ENCODE results near the gene CRYBG3. TPM values are rescaled to one million over a fixed set of nuclear protein-coding genes. Genes with fewer than 3 reads are reported as not detected.

The CRYBG3 gene
- total and polyA plus RNA-seq, 2 donors (not counting 1 experiment from before 2014, with no cell fraction given), result 8.7 to 29.9 TPM

DNA sequence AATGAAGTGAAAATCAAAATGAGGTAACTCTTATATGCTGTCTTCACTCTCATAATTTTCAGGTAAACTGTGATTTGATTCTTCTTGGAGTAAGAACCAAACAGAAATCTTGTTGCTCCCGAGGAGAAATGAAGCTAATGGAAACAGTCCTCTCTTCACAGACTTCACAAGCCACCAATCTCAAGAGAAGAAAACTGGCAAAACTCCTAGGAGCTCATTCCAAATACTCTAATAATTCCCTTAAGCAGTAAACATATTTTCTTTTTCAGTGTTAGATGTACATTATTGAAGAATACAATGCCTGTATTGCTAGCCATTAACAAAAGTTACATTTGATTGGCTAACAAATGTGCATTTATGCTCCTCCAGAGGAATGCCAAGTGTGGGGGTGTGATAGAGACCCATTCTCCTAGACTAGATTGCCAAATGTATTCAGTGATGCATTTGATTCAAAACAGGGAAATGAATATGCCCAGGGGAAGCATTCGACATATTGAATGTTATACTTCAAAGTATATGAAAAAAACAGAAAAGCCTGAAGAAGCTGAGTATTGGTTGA lies 162.2 kb downstream of the CRYBG3 start:
- TF ChIP-seq EZH2 (IDR thresholded peaks at IDR 0.05; ENCODE audit: low read length, missing control alignments), result no peak
- TF ChIP-seq, protein P1, sequence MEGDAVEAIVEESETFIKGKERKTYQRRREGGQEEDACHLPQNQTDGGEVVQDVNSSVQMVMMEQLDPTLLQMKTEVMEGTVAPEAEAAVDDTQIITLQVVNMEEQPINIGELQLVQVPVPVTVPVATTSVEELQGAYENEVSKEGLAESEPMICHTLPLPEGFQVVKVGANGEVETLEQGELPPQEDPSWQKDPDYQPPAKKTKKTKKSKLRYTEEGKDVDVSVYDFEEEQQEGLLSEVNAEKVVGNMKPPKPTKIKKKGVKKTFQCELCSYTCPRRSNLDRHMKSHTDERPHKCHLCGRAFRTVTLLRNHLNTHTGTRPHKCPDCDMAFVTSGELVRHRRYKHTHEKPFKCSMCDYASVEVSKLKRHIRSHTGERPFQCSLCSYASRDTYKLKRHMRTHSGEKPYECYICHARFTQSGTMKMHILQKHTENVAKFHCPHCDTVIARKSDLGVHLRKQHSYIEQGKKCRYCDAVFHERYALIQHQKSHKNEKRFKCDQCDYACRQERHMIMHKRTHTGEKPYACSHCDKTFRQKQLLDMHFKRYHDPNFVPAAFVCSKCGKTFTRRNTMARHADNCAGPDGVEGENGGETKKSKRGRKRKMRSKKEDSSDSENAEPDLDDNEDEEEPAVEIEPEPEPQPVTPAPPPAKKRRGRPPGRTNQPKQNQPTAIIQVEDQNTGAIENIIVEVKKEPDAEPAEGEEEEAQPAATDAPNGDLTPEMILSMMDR (conservative IDR thresholded peaks at IDR 0.05 in 1 of 2, IDR thresholded peaks at IDR 0.05 in 1 of 2; ENCODE audit: low read depth in 1 of 2, low read length in 2 of 2), result no peak
- Histone ChIP-seq H3K9me3 (ENCODE audit: control insufficient read depth, insufficient read depth, low read depth, low read length) (no peaks in the 10 kb centered on the region), H2AFZ (ENCODE audit: low read length) (no peak overlapping the region), H3K4me2 (ENCODE audit: extremely low read depth, insufficient read depth, low read length) (no peak overlapping the region), H3K27ac (ENCODE audit: insufficient read depth, low read length) (no peak overlapping the region), H3K4me3 (replicated peaks in 1 of 4; ENCODE audit: control extremely low read depth in 1 of 4, insufficient read depth in 1 of 4, low read depth in 3 of 4, low read length in 4 of 4) (no peak overlapping the region), H4K20me1 (ENCODE audit: control insufficient read depth, extremely low read depth, insufficient read depth, low read length) (no peaks in the 10 kb centered on the region), H3K27me3 (ENCODE audit: control insufficient read depth, insufficient read depth, low read length) (no peaks in the 10 kb centered on the region), H3K4me1 (ENCODE audit: control insufficient read depth, extremely low read depth, insufficient read depth, low read length) (no peaks in the 10 kb centered on the region), H3K36me3 (ENCODE audit: control insufficient read depth, insufficient read depth, low read length) (no peaks in the 10 kb centered on the region), H3K9ac (ENCODE audit: insufficient read depth, low read length) (no peak overlapping the region), H3K79me2 (ENCODE audit: control insufficient read depth, insufficient read depth, low read length) (no peaks in the 10 kb centered on the region)
- no peak for DNase-seq (ENCODE audit: low read depth in 2 of 2)

DNA sequence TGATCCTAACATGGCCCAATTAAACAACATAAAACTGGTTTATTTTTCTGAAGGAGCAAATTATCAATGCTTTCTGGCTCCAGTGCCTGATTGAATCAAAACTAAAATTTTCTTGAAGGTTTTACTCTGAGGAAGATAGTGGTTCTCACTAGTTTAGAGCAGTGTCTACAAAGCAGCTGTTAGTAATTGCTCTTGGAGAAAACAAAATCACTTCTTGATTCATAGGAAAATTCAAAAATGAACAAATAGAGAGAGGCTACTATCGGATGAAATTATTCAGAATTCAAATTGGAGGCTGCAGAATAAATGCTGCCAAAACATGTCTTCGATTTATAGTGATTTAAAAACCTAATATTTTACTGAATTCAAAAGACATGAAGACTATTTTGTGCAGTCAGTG lies 165.5 kb downstream of the CRYBG3 start:
- no peak overlapping the region for H3K27ac ChIP-seq (ENCODE audit: insufficient read depth, low read length)

DNA sequence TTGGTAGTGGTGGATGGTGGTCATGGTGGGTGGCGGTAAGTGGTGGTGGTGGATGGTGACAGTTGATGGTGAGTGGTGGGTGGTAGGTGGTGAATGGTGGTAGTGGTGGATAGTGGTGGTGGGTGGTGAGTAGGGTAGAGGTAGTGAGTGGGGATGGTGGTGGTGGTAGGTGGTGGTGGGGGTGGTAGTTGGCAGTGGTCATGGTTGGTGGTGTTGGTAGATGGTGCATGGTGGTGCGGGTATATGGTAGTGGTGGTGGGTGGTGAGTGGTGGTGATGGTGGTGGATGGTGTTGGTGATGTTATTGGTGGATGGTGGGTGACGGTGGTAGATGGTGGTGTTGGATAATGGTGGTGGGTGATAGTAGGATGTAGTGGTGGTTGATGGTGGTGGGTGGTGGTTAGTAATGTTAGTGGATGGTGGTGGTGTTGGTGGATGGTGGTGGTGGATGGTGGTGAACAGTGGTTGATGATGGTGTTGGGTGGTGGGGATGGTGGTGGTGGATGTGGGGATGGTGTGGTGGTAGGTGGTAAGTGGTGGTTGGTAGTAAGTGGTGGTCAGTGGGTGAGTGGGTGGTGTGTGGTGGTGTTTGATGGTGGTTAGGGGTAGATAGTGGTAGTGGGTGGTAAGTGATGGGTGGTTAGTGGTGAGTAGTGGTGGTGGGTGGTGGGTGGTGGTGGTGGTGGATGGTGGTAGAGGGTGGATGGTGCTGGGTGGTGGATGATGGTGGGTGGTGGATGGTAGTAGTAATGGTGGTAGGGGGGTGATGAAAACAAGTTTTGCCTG lies 167.2 kb downstream of the CRYBG3 start:
- Histone ChIP-seq H3K79me2 (ENCODE audit: control insufficient read depth, insufficient read depth, low read length) (no peaks in the 10 kb centered on the region), H3K4me2 (ENCODE audit: extremely low read depth, insufficient read depth, low read length) (no peak overlapping the region), H3K9me3 (ENCODE audit: control insufficient read depth, insufficient read depth, low read depth, low read length) (no peaks in the 10 kb centered on the region), H3K36me3 (ENCODE audit: control insufficient read depth, insufficient read depth, low read length) (no peaks in the 10 kb centered on the region), H3K27me3 (ENCODE audit: control insufficient read depth, insufficient read depth, low read length) (peaks cover 3% of the 10 kb centered on the region), H3K4me1 (ENCODE audit: control insufficient read depth, extremely low read depth, insufficient read depth, low read length) (no peaks in the 10 kb centered on the region), H3K27ac (ENCODE audit: insufficient read depth, low read length) (no peak overlapping the region), H3K9ac (ENCODE audit: insufficient read depth, low read length) (no peak overlapping the region), H3K4me3 (replicated peaks in 1 of 4; ENCODE audit: control extremely low read depth in 1 of 4, insufficient read depth in 1 of 4, low read depth in 3 of 4, low read length in 4 of 4) (no peak overlapping the region), H4K20me1 (ENCODE audit: control insufficient read depth, extremely low read depth, insufficient read depth, low read length) (no peaks in the 10 kb centered on the region), H2AFZ (ENCODE audit: low read length) (no peak overlapping the region)
- no peak for TF ChIP-seq EZH2 (IDR thresholded peaks at IDR 0.05; ENCODE audit: low read length, missing control alignments)
- DNase-seq (ENCODE audit: low read depth in 2 of 2), result no peak

More for the DNA sequence above, 165.5 kb downstream of the CRYBG3 start:
- no peak overlapping the region for H3K4me2 ChIP-seq (ENCODE audit: extremely low read depth, insufficient read depth, low read length)
- H3K4me1 ChIP-seq (ENCODE audit: control insufficient read depth, extremely low read depth, insufficient read depth, low read length), result no peaks in the 10 kb centered on the region
- DNase-seq (ENCODE audit: low read depth in 2 of 2), result no peak
- H3K9me3 ChIP-seq (ENCODE audit: control insufficient read depth, insufficient read depth, low read depth, low read length), result no peaks in the 10 kb centered on the region
- H3K79me2 ChIP-seq (ENCODE audit: control insufficient read depth, insufficient read depth, low read length), result no peaks in the 10 kb centered on the region
- TF ChIP-seq, protein P1 (conservative IDR thresholded peaks at IDR 0.05 in 1 of 2, IDR thresholded peaks at IDR 0.05 in 1 of 2; ENCODE audit: low read depth in 1 of 2, low read length in 2 of 2), result no peak
- TF ChIP-seq EZH2 (IDR thresholded peaks at IDR 0.05; ENCODE audit: low read length, missing control alignments), result no peak
- H4K20me1 ChIP-seq (ENCODE audit: control insufficient read depth, extremely low read depth, insufficient read depth, low read length), result no peaks in the 10 kb centered on the region
- H3K36me3 ChIP-seq (ENCODE audit: control insufficient read depth, insufficient read depth, low read length), result no peaks in the 10 kb centered on the region
- H2AFZ ChIP-seq (ENCODE audit: low read length), result no peak overlapping the region
- no peaks in the 10 kb centered on the region for H3K27me3 ChIP-seq (ENCODE audit: control insufficient read depth, insufficient read depth, low read length)
- no peak overlapping the region for H3K4me3 ChIP-seq (replicated peaks in 1 of 4; ENCODE audit: control extremely low read depth in 1 of 4, insufficient read depth in 1 of 4, low read depth in 3 of 4, low read length in 4 of 4)
- no peak overlapping the region for H3K9ac ChIP-seq (ENCODE audit: insufficient read depth, low read length)

Measured in fibroblast of lung (primary cell).